Peyer's patch (tissue), 4 donors: Measurements from ENCODE around the gene DCXR. TPM values are rescaled to one million over a fixed set of nuclear protein-coding genes. Genes with fewer than 3 reads are reported as not detected.
A peak's percentile ranks its signal among the peaks of the same experiment; 100 is the strongest.

Experiments
- DNase-seq, 3 donors: peaks; one replicate each; pipeline ENCODE4 v3.0.0-alpha.2; 2017 to 2019
- H3K27ac ChIP-seq, 4 donors: fragments of 200-600 bp; sonication (generic); one replicate each; pipeline ENCODE4 v1.5.1; 2016 to 2019
- H3K27me3 ChIP-seq, 2 donors: fragments of 200-600 bp; sonication (generic); one replicate each; pipeline ENCODE4 v1.5.1; 2019
- H3K36me3 ChIP-seq, 3 donors: fragments of 200-600 bp; sonication (generic); one replicate each; pipeline ENCODE4 v1.5.1; 2016 to 2019
- H3K4me1 ChIP-seq, 4 donors: fragments of 200-600 bp; sonication (generic); one replicate each; pipeline ENCODE4 v1.5.1; 2016 to 2019
- H3K4me3 ChIP-seq, 4 donors: fragments of 200-600 bp; sonication (generic); 1 replicate in 3 of 4; 2 replicates in 1 of 4; pipeline ENCODE4 v1.5.1; 2016 to 2019; ENCODE audit warnings: mild to moderate bottlenecking in 1 of 4
- H3K9me3 ChIP-seq, 4 donors: fragments of 200-600 bp; sonication (generic); one replicate each; pipeline ENCODE4 v1.5.1; 2016 to 2019; ENCODE audit warnings: mild to moderate bottlenecking in 1 of 4
- POLR2A ChIP-seq, 2 donors: fragments of 450-650 bp; IDR thresholded peaks; one replicate each; pipeline ENCODE4 v1.5.1; 2017; ENCODE audit warnings: antibody characterized with exemption in 2 of 2, mild to moderate bottlenecking in 2 of 2, moderate library complexity in 2 of 2
- total RNA-seq, 4 donors: library from RNA; depleted of rRNA; stranded (reverse); fragments of >200 nt; gene quantifications; one replicate each; pipeline ENCODE4 v1.1.0, GENCODE V29; 2016
- TF ChIP-seq, protein P1 (sequence below), 6 experiments: fragments of 450-650 bp in 4 of 6; fragments of 200-600 bp in 2 of 6; sonication (generic) in 1 of 6; IDR thresholded peaks; one replicate each; pipeline ENCODE4 v1.5.1; 2017 to 2019; ENCODE audit warnings: antibody characterized with exemption in 6 of 6, mild to moderate bottlenecking in 3 of 6, moderate library complexity in 1 of 6

DCXR gene
- total RNA-seq, 4 donors from 2014 or later: 68.5 to 104 (median 86.8) TPM

DNA sequence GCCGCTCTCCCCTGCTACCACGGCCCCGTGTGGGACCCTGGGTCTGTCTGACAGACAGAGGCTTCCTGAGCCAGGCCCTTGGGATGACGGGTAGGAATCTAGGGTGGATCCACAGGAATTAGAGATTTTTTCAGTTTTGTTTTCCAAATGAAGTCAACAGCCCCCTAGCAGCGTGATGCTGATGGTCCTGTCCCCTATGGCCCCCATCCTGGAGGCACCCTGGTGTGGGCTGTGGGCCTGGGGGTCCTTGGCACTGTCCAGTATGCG, 30.3 kb downstream of the DCXR start:
- TF ChIP-seq POLR2A (IDR thresholded peaks at IDR 0.05): no peak
- TF ChIP-seq, protein P1, sequence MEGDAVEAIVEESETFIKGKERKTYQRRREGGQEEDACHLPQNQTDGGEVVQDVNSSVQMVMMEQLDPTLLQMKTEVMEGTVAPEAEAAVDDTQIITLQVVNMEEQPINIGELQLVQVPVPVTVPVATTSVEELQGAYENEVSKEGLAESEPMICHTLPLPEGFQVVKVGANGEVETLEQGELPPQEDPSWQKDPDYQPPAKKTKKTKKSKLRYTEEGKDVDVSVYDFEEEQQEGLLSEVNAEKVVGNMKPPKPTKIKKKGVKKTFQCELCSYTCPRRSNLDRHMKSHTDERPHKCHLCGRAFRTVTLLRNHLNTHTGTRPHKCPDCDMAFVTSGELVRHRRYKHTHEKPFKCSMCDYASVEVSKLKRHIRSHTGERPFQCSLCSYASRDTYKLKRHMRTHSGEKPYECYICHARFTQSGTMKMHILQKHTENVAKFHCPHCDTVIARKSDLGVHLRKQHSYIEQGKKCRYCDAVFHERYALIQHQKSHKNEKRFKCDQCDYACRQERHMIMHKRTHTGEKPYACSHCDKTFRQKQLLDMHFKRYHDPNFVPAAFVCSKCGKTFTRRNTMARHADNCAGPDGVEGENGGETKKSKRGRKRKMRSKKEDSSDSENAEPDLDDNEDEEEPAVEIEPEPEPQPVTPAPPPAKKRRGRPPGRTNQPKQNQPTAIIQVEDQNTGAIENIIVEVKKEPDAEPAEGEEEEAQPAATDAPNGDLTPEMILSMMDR (IDR thresholded peaks at IDR 0.05): no peak
- Histone ChIP-seq H3K36me3 (no peaks in the 10 kb centered on the region), H3K27me3 (no peaks in the 10 kb centered on the region), H3K9me3 (no peaks in the 10 kb centered on the region), H3K27ac (no peak overlapping the region), H3K4me1 (peaks cover 0 to 11% (median 0%) of the 10 kb centered on the region in 4 donors), H3K4me3 (no peak overlapping the region)
- no peak for DNase-seq

DNA sequence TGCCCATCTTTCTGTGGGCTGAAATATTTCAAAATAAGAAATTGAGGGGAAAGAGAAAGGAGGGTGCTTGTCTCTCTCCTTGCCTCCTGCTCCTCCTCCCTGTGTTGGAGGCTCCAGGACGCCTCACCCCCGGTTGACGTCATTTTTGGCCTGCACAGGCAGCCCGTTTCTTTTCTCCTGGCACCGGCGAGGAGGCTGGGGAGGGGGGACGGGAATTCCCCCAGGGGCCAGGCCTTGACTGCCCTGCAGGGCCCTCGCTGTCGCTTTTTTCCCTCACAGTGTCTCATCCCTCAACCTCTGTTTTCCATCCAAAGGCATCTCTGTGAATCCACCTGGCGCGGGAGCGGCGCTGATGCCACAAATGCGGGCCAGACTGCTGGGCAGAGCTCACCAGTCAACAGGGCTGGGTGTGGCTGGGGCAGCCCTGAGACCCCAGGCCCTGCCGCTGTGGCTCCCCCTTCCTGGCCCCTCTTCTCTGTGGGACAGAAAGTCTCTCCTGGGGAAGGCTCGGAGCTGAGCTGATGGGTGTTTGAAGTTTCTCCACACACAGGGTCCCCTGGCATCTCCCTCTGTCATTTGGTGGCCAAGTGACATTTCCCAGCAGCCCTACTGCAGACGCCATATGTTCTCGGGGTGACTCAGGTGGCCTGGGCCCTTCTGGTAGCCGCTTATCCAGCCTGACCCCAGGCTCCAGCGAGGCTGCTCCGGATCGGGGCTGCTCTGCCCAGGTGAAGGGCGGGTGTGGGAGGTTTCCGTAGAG, 30.8 kb downstream of the DCXR start:
- TF ChIP-seq, protein P1 (IDR thresholded peaks at IDR 0.05): no peak
- TF ChIP-seq POLR2A (IDR thresholded peaks at IDR 0.05): no peak
- Histone ChIP-seq H3K9me3 (no peaks in the 10 kb centered on the region), H3K4me1 (peaks cover 0 to 11% (median 0%) of the 10 kb centered on the region in 4 donors), H3K27me3 (no peaks in the 10 kb centered on the region), H3K27ac (no peak overlapping the region), H3K4me3 (no peak overlapping the region), H3K36me3 (no peaks in the 10 kb centered on the region)
- no peak for DNase-seq

DNA sequence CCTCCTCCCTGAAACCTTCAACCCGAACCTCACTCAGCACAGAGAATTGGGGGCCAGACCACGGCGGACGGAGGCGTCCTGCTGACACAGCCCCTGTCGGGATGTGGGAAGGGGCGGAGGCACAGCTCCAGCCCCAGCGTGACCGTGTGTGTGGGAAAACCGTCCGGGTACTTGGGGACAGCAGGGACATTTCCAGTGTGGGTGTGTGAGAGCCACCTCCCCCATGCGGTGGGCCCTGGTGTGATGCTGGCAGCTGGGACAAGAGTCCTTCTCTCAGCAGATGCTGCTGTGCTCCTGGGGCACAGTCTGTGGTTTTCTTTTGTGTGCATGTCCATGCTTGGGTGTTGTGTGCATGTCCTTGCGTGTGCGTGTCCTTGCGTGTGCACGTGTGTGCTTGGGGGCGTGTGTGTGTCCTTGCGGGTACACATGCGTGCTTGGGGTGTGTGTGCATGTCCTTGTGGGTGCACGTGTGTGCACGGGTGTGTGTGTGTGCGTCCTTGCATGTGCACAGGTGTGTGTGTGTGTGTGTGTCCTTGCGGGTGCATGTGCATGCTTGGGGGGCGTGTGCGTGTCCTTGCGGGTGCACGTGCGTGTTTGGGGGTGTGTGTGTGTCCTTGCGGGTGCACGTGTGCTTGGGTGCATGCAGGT, 31.7 kb downstream of the DCXR start:
- H3K4me3 ChIP-seq: no peak overlapping the region
- no peak for DNase-seq
- no peak overlapping the region for H3K27ac ChIP-seq
- peaks cover 0 to 17% (median 0%) of the 10 kb centered on the region in 4 donors for H3K4me1 ChIP-seq
- H3K27me3 ChIP-seq: no peaks in the 10 kb centered on the region
- TF ChIP-seq POLR2A (IDR thresholded peaks at IDR 0.05): no peak
- TF ChIP-seq, protein P1 (IDR thresholded peaks at IDR 0.05): no peak
- no peaks in the 10 kb centered on the region for H3K9me3 ChIP-seq
- H3K36me3 ChIP-seq: no peaks in the 10 kb centered on the region

DNA sequence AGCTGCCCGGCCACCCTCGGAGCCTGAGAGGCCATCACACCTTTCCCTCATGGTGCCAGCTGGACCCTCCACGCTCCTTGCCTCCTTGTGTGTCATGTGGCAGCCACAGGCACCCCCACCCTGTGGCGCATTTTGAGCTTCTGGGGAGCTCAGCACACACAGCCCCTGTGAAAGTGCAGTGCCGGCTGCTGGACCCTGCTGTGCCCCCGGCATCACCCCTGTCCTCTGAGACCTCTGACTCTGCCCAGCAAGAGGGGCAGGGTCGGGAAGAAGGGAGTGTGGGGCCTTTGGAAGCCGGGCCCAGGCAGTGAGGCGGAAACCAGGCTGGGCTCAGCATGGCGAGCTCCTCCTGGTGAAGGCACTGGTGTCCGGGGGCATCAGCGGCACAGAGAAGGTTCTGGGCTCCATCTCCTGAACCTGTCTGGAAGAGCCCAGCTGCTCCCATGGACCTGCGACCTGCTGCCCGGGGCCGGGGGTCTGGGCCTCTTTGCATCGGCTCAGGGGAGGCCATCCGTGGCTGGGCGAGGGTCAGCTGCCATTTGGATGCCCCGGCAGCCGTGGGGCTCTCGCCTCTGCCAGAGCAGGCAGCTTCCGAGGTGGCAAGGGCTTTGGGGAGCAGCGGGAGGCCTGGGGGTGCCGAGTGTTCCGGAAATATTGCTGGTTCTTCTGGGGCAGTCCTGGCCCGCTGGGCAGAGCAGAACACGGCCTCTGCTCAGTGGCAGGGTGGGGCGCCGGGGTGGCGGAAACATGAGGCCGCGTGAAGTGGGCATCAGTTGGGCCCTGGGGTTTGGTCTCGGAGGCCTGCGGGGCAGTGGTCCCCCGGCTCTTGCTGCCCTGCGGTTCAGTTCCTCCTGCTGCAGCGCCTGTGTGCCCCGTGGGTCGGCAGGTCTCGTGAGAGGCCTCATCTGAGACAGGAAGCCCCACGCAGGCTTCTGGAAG, 32.7 kb downstream of the DCXR start:
- no peak overlapping the region for H3K27ac ChIP-seq
- H3K4me1 ChIP-seq: peaks cover 0 to 27% (median 0%) of the 10 kb centered on the region in 4 donors
- no peaks in the 10 kb centered on the region for H3K27me3 ChIP-seq
- no peak for TF ChIP-seq POLR2A (IDR thresholded peaks at IDR 0.05)
- TF ChIP-seq, protein P1 (IDR thresholded peaks at IDR 0.05): no peak
- no peaks in the 10 kb centered on the region for H3K9me3 ChIP-seq
- DNase-seq: no peak
- no peaks in the 10 kb centered on the region for H3K36me3 ChIP-seq
- H3K4me3 ChIP-seq: no peak overlapping the region

DNA sequence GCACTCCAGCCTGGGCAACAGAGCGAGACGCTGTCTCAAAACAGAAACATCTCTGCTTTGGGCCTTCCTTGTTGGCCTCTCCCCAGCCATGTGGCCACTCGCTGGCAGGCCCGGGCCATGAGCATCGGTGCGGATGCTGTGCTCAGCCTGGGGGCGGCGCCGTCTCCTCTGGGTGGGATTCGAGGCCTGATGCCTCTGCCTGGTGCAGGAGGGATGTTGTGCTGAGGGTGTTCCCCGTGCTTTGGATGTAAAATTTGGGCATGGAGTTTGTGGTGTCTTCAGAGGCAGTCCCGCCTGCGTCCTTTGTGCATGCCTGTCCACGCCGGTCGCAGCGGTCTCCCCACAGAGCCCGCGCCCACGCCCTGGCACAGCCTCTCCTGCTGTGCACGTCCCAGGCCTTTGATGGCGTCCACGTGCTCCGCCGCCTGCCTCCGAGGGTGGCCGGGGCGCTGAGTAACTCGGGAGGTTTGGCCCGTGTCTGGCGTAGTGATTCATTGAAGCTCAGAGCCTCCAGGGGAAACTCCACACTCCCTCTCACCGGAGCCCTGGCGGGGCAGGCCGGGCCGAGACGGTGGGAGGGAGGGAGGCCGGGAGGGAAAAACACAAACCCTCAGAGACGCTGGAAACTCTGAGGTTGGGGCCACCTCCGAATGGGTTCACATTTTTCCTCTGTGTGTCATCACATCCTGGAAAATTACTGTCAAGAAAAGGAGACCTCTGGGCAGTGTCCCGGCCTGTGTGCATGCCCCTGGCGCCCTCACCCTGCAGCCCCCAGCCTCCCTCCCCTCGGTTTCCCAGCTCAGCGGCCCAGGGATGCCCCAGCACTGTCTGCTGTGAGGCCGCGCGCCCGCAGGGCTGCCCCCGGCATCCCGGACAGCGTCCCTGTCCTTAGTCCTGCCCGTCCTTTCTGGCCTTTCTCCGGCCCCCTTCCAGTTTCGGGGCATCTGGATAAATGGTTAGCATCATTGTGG, 33.8 kb downstream of the DCXR start:
- no peak overlapping the region for H3K4me3 ChIP-seq
- H3K36me3 ChIP-seq: no peaks in the 10 kb centered on the region
- H3K4me1 ChIP-seq: peaks cover 0 to 28% (median 0%) of the 10 kb centered on the region in 4 donors
- H3K27ac ChIP-seq: peak overlapping the region in 1 of 4 donors; percentile 31
- TF ChIP-seq, protein P1 (IDR thresholded peaks at IDR 0.05): no peak
- no peak for TF ChIP-seq POLR2A (IDR thresholded peaks at IDR 0.05)
- DNase-seq: no peak
- H3K27me3 ChIP-seq: no peaks in the 10 kb centered on the region
- no peaks in the 10 kb centered on the region for H3K9me3 ChIP-seq
